Choroid plexus epithelial cell (primary cell): ENCODE data around the gene DECR2.
A peak's percentile ranks its signal among the peaks of the same experiment; 100 is the strongest.

Experiments used
- DNase-seq: peaks from one replicate; pipeline ENCODE4 v3.0.0-alpha.2; 2010; ENCODE audit warnings: low read depth
- H3K4me3 ChIP-seq: 2 replicates; pipeline ENCODE4 v1.5.1; 2011; ENCODE audit warnings: low read depth, mild to moderate bottlenecking, control low read depth, low read length, moderate library complexity
- CTCF ChIP-seq: conservative IDR thresholded peaks from 2 replicates; pipeline ENCODE4 v1.5.1; 2011; ENCODE audit warnings: low read depth, mild to moderate bottlenecking, control low read depth, inconsistent platforms, low read length, moderate library complexity

The DECR2 gene

GRCh38 chr16:381012-381788 is 20.5 kb upstream of the DECR2 start:
- peak overlapping the region; percentile 78 for H3K4me3 ChIP-seq
- no peak for DNase-seq
- no peak for TF ChIP-seq CTCF

GRCh38 chr16:381789-382717 is 19.6 kb upstream of the DECR2 start, which contains the start of gene PGAP6:
Gene PGAP6, minus strand, starts transcription at chr16:381978. Its CDS starts 157 bp downstream, at chr16:381821.
- H3K4me3 ChIP-seq = peak within 1 kb of the TSS; percentile 78
- DNase-seq = no peak
- TF ChIP-seq CTCF = no peak

GRCh38 chr16:383326-384051 is 18.2 kb upstream of the DECR2 start:
- no peak for TF ChIP-seq CTCF
- DNase-seq = no peak
- H3K4me3 ChIP-seq = no peak overlapping the region

- H3K4me3 ChIP-seq = no peak overlapping the region
- TF ChIP-seq CTCF = peak; percentile 15
Measured at GRCh38 chr16:386641-387156, 15.0 kb upstream of the DECR2 start.

GRCh38 chr16:387761-388666 is 13.7 kb upstream of the DECR2 start:
- DNase-seq = peak; percentile 68
- TF ChIP-seq CTCF = peak; percentile 35
- H3K4me3 ChIP-seq = peak overlapping the region; percentile 18

More at GRCh38 chr16:386641-387156, 15.0 kb upstream of the DECR2 start:
- no peak for DNase-seq
